DND-41 (cell line): ENCODE data around the gene ARHGEF7.

Source experiments
- CTCF ChIP-seq: IDR thresholded peaks from 2 replicates; pipeline ENCODE4 v1.5.1; 2012; ENCODE audit warnings: borderline replicate concordance, low read length, moderate library complexity, mild to moderate bottlenecking; ENCODE audit not compliant: poor library complexity, severe bottlenecking; ENCODE audit errors: extremely low read depth
- EZH2 ChIP-seq: IDR thresholded peaks from 3 replicates; pipeline ENCODE4 v1.6.1; 2012; ENCODE audit warnings: borderline replicate concordance, low read depth, mild to moderate bottlenecking, moderate library complexity, low read length, inconsistent platforms; ENCODE audit not compliant: severe bottlenecking

- TF ChIP-seq CTCF = no peak
- TF ChIP-seq EZH2 = no peak
Measured at GRCh38 chr13:111202745-111203144, 87.6 kb downstream of the ARHGEF7 start.
